Measurements from ENCODE around the gene OSTM1.

DNA sequence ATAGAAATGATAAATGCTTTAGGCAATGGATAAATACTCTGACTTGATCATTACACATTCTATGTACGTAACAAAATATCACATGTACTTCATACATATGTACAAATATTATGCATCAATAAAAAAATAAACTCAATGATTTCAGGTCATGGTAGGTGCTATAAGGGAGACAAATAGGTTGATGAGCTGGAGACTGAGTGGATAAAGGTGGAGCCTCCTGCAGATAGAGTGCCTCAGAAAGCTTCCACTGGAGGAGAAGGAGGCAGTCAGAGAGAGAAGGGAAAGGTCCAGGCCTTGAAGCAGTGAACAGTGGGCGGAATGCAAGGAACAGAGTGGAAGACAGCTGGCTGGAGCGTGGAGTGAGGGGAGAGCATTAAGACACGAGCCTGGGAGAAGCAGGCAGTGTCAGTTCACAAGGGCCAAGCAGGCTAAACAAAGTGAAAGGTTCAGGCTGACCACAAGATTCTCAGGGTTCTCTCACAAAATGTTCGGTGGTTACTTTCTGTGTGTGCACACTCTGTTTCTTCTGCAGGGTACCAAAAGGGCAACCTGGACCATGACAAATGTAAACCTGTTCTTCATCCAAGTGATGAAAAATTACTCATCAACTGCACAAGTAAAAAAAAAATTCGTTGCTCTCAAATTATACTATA, 60.6 kb downstream of the OSTM1 start:
- TF ChIP-seq CTCF (IDR thresholded peaks at IDR 0.05) (no peak), POLR2AphosphoS5 (IDR thresholded peaks at IDR 0.05) (no peak)

Data from transverse colon (tissue), 4 donors.